PC-9 (cell line): Measurements from ENCODE around the gene UBXN4. TPM values are rescaled to one million over a fixed set of nuclear protein-coding genes. Genes with fewer than 3 reads are reported as not detected.

Source experiments
- BruUV-seq: library from RNA; stranded (reverse); fragments of 400-500 nt; replicated peaks from 2 replicates; lab custom pipeline; 2021; lab: Mats Ljungman, UMichigan
- CTCF ChIA-PET: fragments of 300-600 bp; sonication (Branson Sonifier 250); formaldehyde crosslinking; loops from one replicate; lab custom pipeline; 2022; ENCODE audit warnings: antibody characterized with exemption; lab: Charles Lee
- POLR2A ChIA-PET: fragments of 300-600 bp; sonication (Branson Sonifier 250); formaldehyde crosslinking; loops from one replicate; lab custom pipeline; 2022; ENCODE audit warnings: antibody characterized with exemption; ENCODE audit not compliant: unreplicated experiment; lab: Charles Lee
- DNase-seq, 2 experiments: peaks; one replicate each; pipeline versions ENCODE4 v3.0.0 to v3.0.0-alpha.2; 2015 to 2022; ENCODE audit warnings: mixed read lengths in 1 of 2
- H2AFZ ChIP-seq: fragments of 200-600 bp; sonication (generic); 2 replicates; pipeline ENCODE4 v1.8.1; 2017; ENCODE audit warnings: antibody characterized with exemption
- H3F3A ChIP-seq: fragments of 200-600 bp; sonication (generic); 2 replicates; pipeline ENCODE4 v1.8.1; 2017; ENCODE audit warnings: antibody characterized with exemption, mild to moderate bottlenecking, low read depth; ENCODE audit not compliant: insufficient read depth
- H3K27ac ChIP-seq: fragments of 200-600 bp; sonication (generic); 2 replicates; pipeline ENCODE4 v1.6.1; 2016; ENCODE audit warnings: mixed run types
- H3K27me3 ChIP-seq: fragments of 200-600 bp; sonication (generic); 2 replicates; pipeline ENCODE4 v1.6.1; 2016; ENCODE audit warnings: low read depth, mixed run types; ENCODE audit not compliant: insufficient read depth
- H3K36me3 ChIP-seq: fragments of 200-600 bp; sonication (generic); 2 replicates; pipeline ENCODE4 v1.6.1; 2016; ENCODE audit warnings: low read depth, mixed run types
- H3K4me1 ChIP-seq: fragments of 200-600 bp; sonication (generic); replicated peaks from 2 replicates; pipeline ENCODE4 v1.6.1; 2016; ENCODE audit warnings: mixed run types; ENCODE audit not compliant: insufficient read depth
- H3K4me2 ChIP-seq: fragments of 200-600 bp; sonication (generic); 2 replicates; pipeline ENCODE4 v1.6.1; 2017; ENCODE audit warnings: mixed run types
- H3K4me3 ChIP-seq: fragments of 200-600 bp; sonication (generic); 2 replicates; pipeline ENCODE4 v1.6.1; 2016; ENCODE audit warnings: mixed run types
- H3K79me2 ChIP-seq: fragments of 200-600 bp; sonication (generic); 2 replicates; pipeline ENCODE4 v1.6.1; 2017; ENCODE audit warnings: low read depth, mixed run types
- H3K9me2 ChIP-seq: fragments of 200-600 bp; sonication (generic); 2 replicates; pipeline ENCODE4 v1.8.1; 2017; ENCODE audit warnings: mild to moderate bottlenecking; ENCODE audit not compliant: insufficient read depth
- H3K9me3 ChIP-seq: fragments of 200-600 bp; sonication (generic); 2 replicates; pipeline ENCODE4 v1.8.1; 2016; ENCODE audit warnings: low read depth; ENCODE audit not compliant: insufficient read depth
- H4K20me1 ChIP-seq: fragments of 200-600 bp; sonication (generic); 2 replicates; pipeline ENCODE4 v1.8.1; 2017; ENCODE audit not compliant: insufficient read depth
- EZH2 ChIP-seq: fragments of 200-600 bp; sonication (generic); IDR thresholded peaks from 2 replicates; pipeline ENCODE4 v1.8.0; 2017; ENCODE audit warnings: antibody characterized with exemption, low read depth
- intact Hi-C: fragments of 100-400 bp; cut with micrococcal nuclease; formaldehyde crosslinking; loops from one replicate; pipeline ENCODE4 v1.10.0; 2022; ENCODE audit not compliant: unreplicated experiment
- total RNA-seq: library from RNA; stranded (reverse); gene quantifications from 2 replicates; pipeline ENCODE4 v1.2.3, GENCODE V29; 2021
- TF ChIP-seq, protein P1 (sequence below): fragments of 200-600 bp; sonication (generic); conservative IDR thresholded peaks from 2 replicates; pipeline ENCODE4 v1.6.1; 2017; ENCODE audit warnings: mixed run types, antibody characterized with exemption, mild to moderate bottlenecking, moderate library complexity

The UBXN4 gene
- total RNA-seq, 1 experiment from 2014 or later = 95.0 TPM

DNA sequence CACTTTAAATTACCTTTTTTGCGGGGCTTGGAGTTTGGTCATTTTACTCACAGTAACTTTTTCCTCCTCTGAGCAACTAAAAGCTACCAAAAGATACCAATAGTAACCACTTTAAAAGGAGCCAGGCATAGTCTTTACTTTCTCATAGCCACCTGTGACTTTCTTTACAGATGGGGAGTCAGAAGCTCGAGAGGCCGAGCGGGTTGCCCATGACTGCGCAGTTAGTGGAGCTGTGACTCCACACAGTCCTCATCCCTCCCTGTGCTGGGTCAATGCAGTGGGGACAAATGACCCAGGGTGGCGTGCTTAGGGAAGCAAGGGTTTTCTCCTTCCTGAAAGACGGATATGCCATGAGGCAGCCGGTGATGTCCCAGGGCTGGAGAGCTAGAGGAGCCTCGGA is 83.5 kb downstream of the UBXN4 start:
- ChIA-PET CTCF (no interaction called here), POLR2A (no interaction called here)
- no peaks in the 10 kb centered on the region for H3K9me2 ChIP-seq
- no peak overlapping the region for H3K4me3 ChIP-seq
- H3K4me2 ChIP-seq = no peak overlapping the region
- H3K36me3 ChIP-seq = no peaks in the 10 kb centered on the region
- TF ChIP-seq, protein P1, sequence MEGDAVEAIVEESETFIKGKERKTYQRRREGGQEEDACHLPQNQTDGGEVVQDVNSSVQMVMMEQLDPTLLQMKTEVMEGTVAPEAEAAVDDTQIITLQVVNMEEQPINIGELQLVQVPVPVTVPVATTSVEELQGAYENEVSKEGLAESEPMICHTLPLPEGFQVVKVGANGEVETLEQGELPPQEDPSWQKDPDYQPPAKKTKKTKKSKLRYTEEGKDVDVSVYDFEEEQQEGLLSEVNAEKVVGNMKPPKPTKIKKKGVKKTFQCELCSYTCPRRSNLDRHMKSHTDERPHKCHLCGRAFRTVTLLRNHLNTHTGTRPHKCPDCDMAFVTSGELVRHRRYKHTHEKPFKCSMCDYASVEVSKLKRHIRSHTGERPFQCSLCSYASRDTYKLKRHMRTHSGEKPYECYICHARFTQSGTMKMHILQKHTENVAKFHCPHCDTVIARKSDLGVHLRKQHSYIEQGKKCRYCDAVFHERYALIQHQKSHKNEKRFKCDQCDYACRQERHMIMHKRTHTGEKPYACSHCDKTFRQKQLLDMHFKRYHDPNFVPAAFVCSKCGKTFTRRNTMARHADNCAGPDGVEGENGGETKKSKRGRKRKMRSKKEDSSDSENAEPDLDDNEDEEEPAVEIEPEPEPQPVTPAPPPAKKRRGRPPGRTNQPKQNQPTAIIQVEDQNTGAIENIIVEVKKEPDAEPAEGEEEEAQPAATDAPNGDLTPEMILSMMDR = no peak
- no peak for TF ChIP-seq EZH2
- intact Hi-C loops = no loop called here
- H3K79me2 ChIP-seq = no peaks in the 10 kb centered on the region
- peaks cover 35% of the 10 kb centered on the region for H3K27me3 ChIP-seq
- DNase-seq = no peak
- BruUV-seq = no TSS peak
- H3K27ac ChIP-seq = no peak overlapping the region
- no peaks in the 10 kb centered on the region for H3K4me1 ChIP-seq
- H3K9me3 ChIP-seq = no peaks in the 10 kb centered on the region; the same call in 1 of the 2 replicates
- no peaks in the 10 kb centered on the region for H3F3A ChIP-seq
- H2AFZ ChIP-seq = no peak overlapping the region
- no peaks in the 10 kb centered on the region for H4K20me1 ChIP-seq

DNA sequence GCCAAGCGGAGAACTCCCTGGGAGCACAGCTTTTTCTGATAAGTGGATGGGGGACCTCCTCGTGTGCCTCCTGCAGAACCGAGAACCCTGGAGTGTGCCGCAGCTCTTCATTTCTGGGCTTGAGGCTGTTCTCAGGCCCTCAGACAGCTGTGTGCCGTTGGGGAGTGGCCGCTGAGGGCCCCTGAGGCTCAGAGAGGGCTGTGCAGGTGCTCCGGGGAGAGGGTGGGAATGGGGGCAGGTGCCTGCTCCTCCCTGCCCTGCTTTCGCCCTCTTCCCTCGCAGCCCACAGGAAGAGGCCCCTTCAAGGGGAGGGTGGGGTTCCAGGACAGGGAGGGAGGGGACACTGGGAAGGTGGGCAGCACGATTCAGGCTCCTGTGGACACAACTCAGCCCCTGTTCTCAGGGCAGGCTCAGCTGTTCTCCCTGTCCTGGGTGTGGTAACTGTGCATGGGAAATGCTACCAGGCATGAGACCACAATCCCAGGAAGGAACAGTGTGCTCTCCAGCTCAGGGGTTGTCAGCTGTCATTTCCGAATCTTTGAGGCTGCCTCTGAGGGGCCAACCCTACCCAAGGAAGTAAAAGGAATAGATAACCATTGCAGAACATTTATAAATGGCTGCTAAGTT is 84.0 kb downstream of the UBXN4 start:
- CTCF ChIA-PET = no interaction called here
- BruUV-seq = no TSS peak
- peaks cover 31% of the 10 kb centered on the region for H3K27me3 ChIP-seq
- no peaks in the 10 kb centered on the region for H3F3A ChIP-seq
- TF ChIP-seq, protein P1 = no peak
- TF ChIP-seq EZH2 = no peak
- no peak for DNase-seq
- H3K27ac ChIP-seq = no peak overlapping the region
- no peaks in the 10 kb centered on the region for H4K20me1 ChIP-seq
- no peaks in the 10 kb centered on the region for H3K4me1 ChIP-seq
- no peaks in the 10 kb centered on the region for H3K79me2 ChIP-seq
- intact Hi-C loops = no loop called here
- H3K4me2 ChIP-seq = no peak overlapping the region
- POLR2A ChIA-PET = no interaction called here
- no peaks in the 10 kb centered on the region; the same call in 1 of the 2 replicates for H3K9me3 ChIP-seq
- no peaks in the 10 kb centered on the region for H3K36me3 ChIP-seq
- H3K9me2 ChIP-seq = no peaks in the 10 kb centered on the region
- H3K4me3 ChIP-seq = no peak overlapping the region
- H2AFZ ChIP-seq = no peak overlapping the region

DNA sequence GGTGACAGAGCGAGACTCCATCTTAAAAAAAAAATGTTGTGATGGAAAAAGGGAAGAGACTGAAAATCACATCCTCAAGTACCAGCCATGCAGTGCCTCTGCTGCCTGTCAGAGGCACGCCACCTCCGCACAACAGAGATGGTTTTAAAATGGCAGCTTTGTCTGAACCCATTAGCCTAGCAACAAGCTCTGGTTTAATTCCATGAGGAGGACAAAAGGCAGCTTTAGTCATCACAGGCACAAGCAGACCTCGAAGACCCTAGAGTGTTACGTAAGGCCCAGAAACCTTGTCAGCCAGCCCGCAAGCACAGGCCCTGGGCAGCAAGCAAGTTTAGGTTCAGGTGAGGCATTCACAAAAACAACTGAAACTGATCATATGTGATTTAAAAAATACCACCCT is 84.9 kb downstream of the UBXN4 start:
- ChIA-PET CTCF (interaction anchor here (0.6 kb wide), 1 partner anchor 1399 kb away, joined by 3 read pairs; no protein-coding TSS in a partner anchor), POLR2A (no interaction called here)
- H3F3A ChIP-seq = no peaks in the 10 kb centered on the region
- intact Hi-C loops = no loop called here
- H3K9me2 ChIP-seq = no peaks in the 10 kb centered on the region
- DNase-seq = no peak
- H4K20me1 ChIP-seq = no peaks in the 10 kb centered on the region
- H3K36me3 ChIP-seq = no peaks in the 10 kb centered on the region
- H3K4me2 ChIP-seq = no peak overlapping the region
- no peak overlapping the region for H2AFZ ChIP-seq
- peaks cover 23% of the 10 kb centered on the region for H3K27me3 ChIP-seq
- no peaks in the 10 kb centered on the region; the same call in 1 of the 2 replicates for H3K9me3 ChIP-seq
- BruUV-seq = no TSS peak
- no peak overlapping the region for H3K27ac ChIP-seq
- no peaks in the 10 kb centered on the region for H3K79me2 ChIP-seq
- TF ChIP-seq, protein P1 = no peak
- no peak for TF ChIP-seq EZH2
- no peak overlapping the region for H3K4me3 ChIP-seq
- H3K4me1 ChIP-seq = no peaks in the 10 kb centered on the region
